Astrocyte (in vitro differentiated cells and primary cell): ENCODE data around the gene ANAPC7.

Experiments used
- EZH2 ChIP-seq: IDR thresholded peaks from 2 replicates; pipeline ENCODE4 v1.6.1; 2012; ENCODE audit warnings: mild to moderate bottlenecking, low read length, inconsistent platforms; ENCODE audit not compliant: insufficient read depth
- TF ChIP-seq, protein P1 (sequence below): IDR thresholded peaks from 2 replicates; pipeline ENCODE4 v1.5.1; 2011; ENCODE audit warnings: low read depth, mild to moderate bottlenecking, inconsistent platforms, low read length, moderate library complexity; ENCODE audit not compliant: insufficient read depth

DNA sequence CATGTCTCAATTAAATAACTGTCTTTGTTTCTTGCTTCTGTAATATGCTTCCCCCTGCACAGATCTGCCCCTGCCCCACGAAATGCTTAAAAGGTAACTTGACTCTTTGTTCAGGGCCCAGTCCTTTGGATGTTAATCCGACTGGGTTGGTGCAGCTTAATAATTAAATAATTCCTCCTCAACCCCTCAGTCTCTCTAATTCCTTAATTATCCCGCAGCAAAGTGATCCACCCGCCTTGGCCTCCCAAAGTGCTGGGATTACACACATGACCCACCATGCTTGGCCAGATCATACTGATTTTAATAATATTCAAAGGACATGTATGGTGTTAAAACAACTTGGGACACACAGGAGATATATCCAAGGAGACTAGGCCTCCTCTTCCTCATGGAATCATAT, 18.2 kb upstream of the ANAPC7 start:
- TF ChIP-seq, protein P1, sequence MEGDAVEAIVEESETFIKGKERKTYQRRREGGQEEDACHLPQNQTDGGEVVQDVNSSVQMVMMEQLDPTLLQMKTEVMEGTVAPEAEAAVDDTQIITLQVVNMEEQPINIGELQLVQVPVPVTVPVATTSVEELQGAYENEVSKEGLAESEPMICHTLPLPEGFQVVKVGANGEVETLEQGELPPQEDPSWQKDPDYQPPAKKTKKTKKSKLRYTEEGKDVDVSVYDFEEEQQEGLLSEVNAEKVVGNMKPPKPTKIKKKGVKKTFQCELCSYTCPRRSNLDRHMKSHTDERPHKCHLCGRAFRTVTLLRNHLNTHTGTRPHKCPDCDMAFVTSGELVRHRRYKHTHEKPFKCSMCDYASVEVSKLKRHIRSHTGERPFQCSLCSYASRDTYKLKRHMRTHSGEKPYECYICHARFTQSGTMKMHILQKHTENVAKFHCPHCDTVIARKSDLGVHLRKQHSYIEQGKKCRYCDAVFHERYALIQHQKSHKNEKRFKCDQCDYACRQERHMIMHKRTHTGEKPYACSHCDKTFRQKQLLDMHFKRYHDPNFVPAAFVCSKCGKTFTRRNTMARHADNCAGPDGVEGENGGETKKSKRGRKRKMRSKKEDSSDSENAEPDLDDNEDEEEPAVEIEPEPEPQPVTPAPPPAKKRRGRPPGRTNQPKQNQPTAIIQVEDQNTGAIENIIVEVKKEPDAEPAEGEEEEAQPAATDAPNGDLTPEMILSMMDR, result no peak
- TF ChIP-seq EZH2, result no peak
